CD4-positive, alpha-beta T cell treated with Interleukin-2 at 100 ng/mL for 4 hours (primary cell): ENCODE data around the gene PPFIBP2.

Source experiments
- DNase-seq: peaks from one replicate; pipeline ENCODE4 v3.0.0-alpha.2; 2020; ENCODE audit warnings: low spot score

PPFIBP2 gene

GRCh38 chr11:7578276-7578955, 64.6 kb downstream of the PPFIBP2 start:
- no peak for DNase-seq

GRCh38 chr11:7579361-7579791, 65.6 kb downstream of the PPFIBP2 start:
- no peak for DNase-seq

- no peak for DNase-seq
These were observed 67.3 kb downstream of the PPFIBP2 start for GRCh38 chr11:7581021-7581590.

- DNase-seq, result no peak
These were observed 68.7 kb downstream of the PPFIBP2 start for GRCh38 chr11:7582338-7582985.

- no peak for DNase-seq
These were observed 69.4 kb downstream of the PPFIBP2 start for GRCh38 chr11:7583248-7583647.

GRCh38 chr11:7584910-7585309, 71.1 kb downstream of the PPFIBP2 start:
- DNase-seq, result no peak

GRCh38 chr11:7585816-7586215, 72.0 kb downstream of the PPFIBP2 start:
- no peak for DNase-seq

GRCh38 chr11:7586376-7586775, 72.6 kb downstream of the PPFIBP2 start:
- no peak for DNase-seq

- no peak for DNase-seq
These were observed 73.9 kb downstream of the PPFIBP2 start for GRCh38 chr11:7587712-7588111.

- no peak for DNase-seq
These were observed 76.1 kb downstream of the PPFIBP2 start for GRCh38 chr11:7589861-7590260.

- DNase-seq, result no peak
These were observed 76.7 kb downstream of the PPFIBP2 start for GRCh38 chr11:7590529-7590928.

GRCh38 chr11:7591107-7591894, 77.5 kb downstream of the PPFIBP2 start:
- no peak for DNase-seq

- peak; percentile 5 for DNase-seq
These were observed 78.2 kb downstream of the PPFIBP2 start for GRCh38 chr11:7591987-7592386.

GRCh38 chr11:7592711-7593110, 78.9 kb downstream of the PPFIBP2 start:
- DNase-seq, result no peak

GRCh38 chr11:7593481-7593880, 79.7 kb downstream of the PPFIBP2 start:
- DNase-seq, result no peak

GRCh38 chr11:7595016-7595866, 81.4 kb downstream of the PPFIBP2 start:
- DNase-seq, result no peak

GRCh38 chr11:7595951-7596350, 82.2 kb downstream of the PPFIBP2 start:
- no peak for DNase-seq

- no peak for DNase-seq
These were observed 83.2 kb downstream of the PPFIBP2 start for GRCh38 chr11:7596975-7597391.

GRCh38 chr11:7597620-7598019, 83.8 kb downstream of the PPFIBP2 start:
- DNase-seq, result no peak

- no peak for DNase-seq
These were observed 85.4 kb downstream of the PPFIBP2 start for GRCh38 chr11:7599209-7599608.

GRCh38 chr11:7600205-7600775, 86.5 kb downstream of the PPFIBP2 start:
- DNase-seq, result no peak
